ENCODE results near the gene ALKBH7. TPM values are rescaled to one million over a fixed set of nuclear protein-coding genes. Genes with fewer than 3 reads are reported as not detected.

The ALKBH7 gene
- total and polyA plus RNA-seq, 2 experiments from 2014 or later: 75.4 to 76.1 TPM

- H3K9me2 ChIP-seq (ENCODE audit: insufficient read depth): no peaks in the 10 kb centered on the region
- H3K36me3 Mint-ChIP-seq (ENCODE audit: low read depth): no peaks in the 10 kb centered on the region
- H3K4me1 ChIP-seq (ENCODE audit: insufficient read depth): no peaks in the 10 kb centered on the region; the same call in 1 of the 2 replicates
- no peaks in the 10 kb centered on the region for H3K27me3 Mint-ChIP-seq (ENCODE audit: insufficient read depth, low read depth, poor library complexity)
- no peaks in the 10 kb centered on the region for H3K36me3 ChIP-seq (ENCODE audit: insufficient read depth)
- DNase-seq (ENCODE audit: low spot score) (no peak), ATAC-seq (no peak)
- TF ChIP-seq NANOG (IDR thresholded peaks at IDR 0.05; ENCODE audit: borderline replicate concordance): no peak
- TF ChIP-seq REST (IDR thresholded peaks at IDR 0.05; ENCODE audit: unreplicated experiment): no peak
- TF ChIP-seq CTCF (conservative IDR thresholded peaks at IDR 0.05; ENCODE audit: low read depth in 2 of 2): no peak
- TF ChIP-seq STAT1 (IDR thresholded peaks at IDR 0.05; ENCODE audit: unreplicated experiment): no peak
- no peak for TF ChIP-seq EZH2phosphoT487 (IDR thresholded peaks at IDR 0.05; ENCODE audit: unreplicated experiment)
- no peak for TF ChIP-seq EZH2 (IDR thresholded peaks at IDR 0.05; ENCODE audit: low read depth, unreplicated experiment)
- TF ChIP-seq ZNF114 (CRISPR knock-in tag; IDR thresholded peaks at IDR 0.05): no peak
- no peak for TF ChIP-seq POLR2AphosphoS5 (IDR thresholded peaks at IDR 0.05; ENCODE audit: low read depth)
- TF ChIP-seq JUNB (IDR thresholded peaks at IDR 0.05; ENCODE audit: unreplicated experiment): no peak
- no peak for TF ChIP-seq CREB1 (CRISPR knock-in tag; IDR thresholded peaks at IDR 0.05; ENCODE audit: low read depth)
- no peak for TF ChIP-seq ETS1 (IDR thresholded peaks at IDR 0.05)
- no peak for TF ChIP-seq ZNF331 (CRISPR knock-in tag; IDR thresholded peaks at IDR 0.05; ENCODE audit: low read depth)
- TF ChIP-seq ZNF462 (CRISPR knock-in tag; IDR thresholded peaks at IDR 0.05): no peak
- H3K4me1 Mint-ChIP-seq: 0 out of 3 replicates have a peak, but pooled peaks cover under 1% of the 10 kb centered on the region
- no peak overlapping the region for H3K4me3 Mint-ChIP-seq
- H3K4me3 ChIP-seq: no peak overlapping the region
- H4K20me1 ChIP-seq (replicated peaks; ENCODE audit: insufficient read depth): no peaks in the 10 kb centered on the region
- H3K79me2 ChIP-seq (replicated peaks; ENCODE audit: insufficient read depth): no peaks in the 10 kb centered on the region
- H3K4me2 ChIP-seq: no peak overlapping the region
- peaks cover 35% of the 10 kb centered on the region for H3K9me3 Mint-ChIP-seq
- no peak overlapping the region for H3K27ac Mint-ChIP-seq
- no peaks in the 10 kb centered on the region for H3K27me3 ChIP-seq (ENCODE audit: insufficient read depth)
- no peak overlapping the region for H3K27ac ChIP-seq (ENCODE audit: low read depth)
- H3F3A ChIP-seq (replicated peaks; ENCODE audit: low read depth): no peaks in the 10 kb centered on the region
- no peak overlapping the region for H2AFZ ChIP-seq
These were observed 15.4 kb upstream of the ALKBH7 start for GRCh38 chr19:6357174-6357573.
